ENCODE data around the gene TMEM236.

The TMEM236 gene

GRCh38 chr10:17820943-17821342 lies 68.9 kb downstream of the TMEM236 start:
- DNase-seq (ENCODE audit: low read depth) = no peak

- no peak for DNase-seq (ENCODE audit: low read depth)
Observed at GRCh38 chr10:17821893-17822292, 69.9 kb downstream of the TMEM236 start.

GRCh38 chr10:17831341-17831740 lies 79.3 kb downstream of the TMEM236 start:
- no peak for DNase-seq (ENCODE audit: low read depth)

DNA sequence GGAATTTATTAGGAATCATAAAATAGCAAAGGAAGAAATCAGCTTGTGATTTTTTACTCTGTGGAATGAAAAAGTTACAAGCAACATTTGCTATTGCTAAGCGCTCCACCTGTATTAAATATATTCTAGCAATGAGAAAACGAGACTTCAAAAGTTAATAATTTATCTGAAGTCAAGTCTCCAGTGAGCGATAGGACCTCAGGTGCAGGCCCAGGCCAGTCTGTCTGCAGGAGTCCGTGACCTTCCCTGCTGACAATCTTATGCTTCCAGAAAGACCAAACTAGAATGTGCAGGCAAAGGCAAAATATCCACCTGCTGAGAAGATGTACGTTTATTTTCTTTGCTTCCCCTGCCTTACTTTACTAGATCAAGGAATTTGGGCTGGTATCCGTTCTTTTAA lies 79.9 kb downstream of the TMEM236 start:
- no peak for DNase-seq (ENCODE audit: low read depth)

DNA sequence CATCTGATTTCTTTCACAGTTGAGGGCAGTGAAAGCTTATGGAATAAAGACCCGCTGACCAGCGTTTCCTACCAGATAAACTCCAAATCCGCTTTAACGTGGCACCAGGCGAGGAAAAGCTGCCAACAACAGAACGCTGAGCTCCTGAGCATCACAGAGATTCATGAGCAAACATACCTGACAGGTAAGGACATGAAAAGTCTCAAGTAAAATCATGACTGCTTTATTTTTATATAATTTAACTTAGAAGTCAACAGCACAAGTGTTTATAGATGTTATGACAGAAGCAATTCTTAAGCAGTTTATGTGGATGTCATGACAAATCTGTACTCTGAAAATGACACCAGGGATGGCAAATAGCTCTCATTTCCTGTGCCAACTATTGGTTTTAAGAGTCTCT lies 81.7 kb downstream of the TMEM236 start:
- no peak for DNase-seq (ENCODE audit: low read depth)

- DNase-seq (ENCODE audit: low read depth) = no peak
Observed at GRCh38 chr10:17835688-17836087, 83.7 kb downstream of the TMEM236 start.

DNA sequence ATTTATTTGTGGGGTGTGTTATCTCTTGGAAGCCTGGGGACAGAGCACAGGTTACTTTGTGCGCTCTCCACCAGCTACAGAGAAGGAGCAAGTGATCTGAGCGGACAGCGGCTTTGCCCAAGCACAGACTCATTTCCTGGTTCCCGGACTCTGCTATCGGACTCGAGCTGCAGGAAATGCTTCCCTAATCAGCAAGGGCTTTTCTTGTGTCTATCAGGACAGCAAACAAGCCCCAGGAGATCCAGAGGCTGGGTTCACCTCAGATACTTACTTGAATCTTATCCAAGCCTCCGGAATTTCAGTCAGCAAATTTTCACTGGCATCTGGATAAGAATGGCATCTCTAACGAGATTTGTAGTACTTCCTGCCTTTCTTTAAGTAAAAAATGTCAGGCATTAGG lies 84.9 kb downstream of the TMEM236 start:
- DNase-seq (ENCODE audit: low read depth) = no peak

DNA sequence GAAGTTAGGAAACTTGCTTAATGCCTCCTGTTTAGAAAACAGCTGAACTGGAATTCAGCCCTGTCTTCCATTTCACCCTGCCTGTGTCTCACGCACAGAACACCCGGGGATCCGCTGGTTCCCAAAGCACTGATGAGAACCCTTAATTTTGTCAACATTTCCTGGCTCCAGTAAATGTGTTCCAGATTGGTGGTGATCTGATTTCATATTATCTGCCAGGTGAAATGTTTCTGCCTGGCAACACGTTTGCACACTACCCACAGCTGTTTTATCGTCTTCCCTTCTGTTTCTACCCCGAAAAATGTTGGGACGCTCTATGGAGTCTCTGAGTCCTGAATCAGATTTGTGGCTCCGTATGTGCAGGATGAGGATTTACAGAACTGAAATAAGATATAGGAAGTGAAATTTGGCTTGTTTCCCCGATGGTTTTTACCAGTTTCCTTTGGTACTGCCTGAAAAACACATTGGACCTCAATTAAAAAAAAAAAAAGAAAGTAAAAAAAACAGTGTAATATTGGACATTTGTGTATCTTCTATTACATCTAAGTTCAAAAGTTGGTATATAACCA lies 86.2 kb downstream of the TMEM236 start:
- no peak for DNase-seq (ENCODE audit: low read depth)

GRCh38 chr10:17841050-17841449 lies 89.0 kb downstream of the TMEM236 start:
- no peak for DNase-seq (ENCODE audit: low read depth)

DNA sequence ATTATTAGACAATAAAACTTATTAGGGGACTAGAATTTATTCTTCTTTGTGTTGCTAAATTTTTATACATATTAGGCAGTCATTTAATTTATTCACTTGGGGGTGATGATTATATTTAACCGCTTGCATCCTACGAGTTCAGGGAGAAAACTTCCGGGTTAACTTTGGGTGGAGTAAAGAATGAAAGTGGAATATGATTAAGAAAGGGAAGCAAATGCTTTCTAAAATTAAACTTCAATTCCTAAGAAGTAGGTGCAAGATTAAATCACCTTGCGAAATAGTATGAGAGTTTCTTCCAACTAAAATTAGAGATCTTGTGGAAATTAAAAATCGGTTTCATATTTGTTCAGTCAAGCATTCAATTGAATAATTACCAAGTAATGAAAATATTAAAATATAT lies 90.6 kb downstream of the TMEM236 start:
- DNase-seq (ENCODE audit: low read depth) = no peak

DNA sequence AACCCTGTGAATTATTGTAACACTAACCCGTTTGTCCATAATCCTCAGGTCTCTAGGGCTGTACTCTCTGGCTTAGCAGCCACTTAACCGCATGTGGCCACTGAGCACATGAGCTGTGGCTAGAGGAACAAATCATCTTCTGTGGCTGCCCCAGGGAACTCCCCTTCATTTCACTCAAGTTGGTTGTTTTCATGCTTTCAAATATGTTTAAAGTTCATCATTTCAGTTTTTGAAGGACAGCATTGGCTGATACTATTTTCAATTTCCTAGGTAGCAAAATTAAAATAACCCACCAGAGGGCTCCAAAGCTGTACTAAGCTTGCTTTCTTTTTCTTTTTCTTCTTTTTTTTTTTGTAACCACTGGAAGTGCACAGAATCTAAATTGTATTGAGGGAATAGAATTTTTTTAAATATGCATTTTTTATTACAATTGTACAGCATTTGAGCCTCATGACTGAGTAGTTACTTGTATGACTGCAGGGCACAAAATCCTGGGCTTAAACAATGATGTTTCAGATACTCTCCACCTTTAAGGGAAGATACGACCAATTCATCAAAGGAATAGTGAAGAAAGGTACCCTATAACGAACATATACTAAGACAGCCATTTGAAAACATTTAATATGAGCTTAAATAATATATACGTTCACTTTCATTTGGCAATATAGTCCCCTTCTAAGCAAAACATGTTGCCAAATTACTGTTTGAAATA lies 95.7 kb downstream of the TMEM236 start:
- DNase-seq (ENCODE audit: low read depth) = no peak

GRCh38 chr10:17848646-17849045 lies 96.6 kb downstream of the TMEM236 start:
- DNase-seq (ENCODE audit: low read depth) = no peak

Measured in activated T-cell treated with anti-CD3 and anti-CD28 coated beads for 1 hour (primary cell).